Colonic mucosa (tissue), 4 donors: ENCODE data around the gene PDZD4. TPM values are rescaled to one million over a fixed set of nuclear protein-coding genes. Genes with fewer than 3 reads are reported as not detected.

ENCODE experiments used
- DNase-seq: peaks from one replicate; pipeline ENCODE4 v3.0.0-alpha.2; 2020
- H3K27ac ChIP-seq: fragments of 200-600 bp; one replicate; pipeline ENCODE4 v1.8.0; 2021
- H3K27me3 ChIP-seq: fragments of 200-600 bp; one replicate; pipeline ENCODE4 v1.8.0; 2021
- H3K36me3 ChIP-seq: fragments of 200-600 bp; one replicate; pipeline ENCODE4 v1.8.0; 2021
- H3K4me1 ChIP-seq: fragments of 200-600 bp; one replicate; pipeline ENCODE4 v1.8.0; 2021; ENCODE audit warnings: mild to moderate bottlenecking
- H3K4me3 ChIP-seq: fragments of 200-600 bp; one replicate; pipeline ENCODE4 v1.8.0; 2021
- H3K9ac ChIP-seq, 2 donors: one replicate each; pipeline ENCODE4 v1.7.0; 2013; ENCODE audit warnings: control low read depth in 2 of 2, low read depth in 2 of 2, low read length in 2 of 2
- H3K9me3 ChIP-seq: fragments of 200-600 bp; one replicate; pipeline ENCODE4 v1.8.0; 2021
- CTCF ChIP-seq: fragments of 200-600 bp; IDR thresholded peaks from one replicate; pipeline ENCODE4 v1.8.0; 2022; ENCODE audit warnings: antibody characterized with exemption, mild to moderate bottlenecking
- intact Hi-C: fragments of 100-400 bp; cut with DNase I; formaldehyde crosslinking; loops from one replicate; pipeline ENCODE4 v1.14.1; 2022
- total RNA-seq, 2 donors: library from RNA; stranded (reverse); fragmentation: NEBNext Ultra II Directional in 1 of 2; extraction: Animal tissue kit (Norgen Biotek cat#: 25700) in 1 of 2; gene quantifications; one replicate each; pipeline ENCODE4 v1.2.1, GENCODE V29; 2021
- donor health status: healthy.
- donor health status: DM: no; HTN: no; CAD: no.
- donor health status: DM: no; HTN: no; CAD: no.

PDZD4 gene
- total RNA-seq, 2 donors from 2014 or later, result 1.5 to 3.2 TPM

GRCh38 chrX:153862369-153863250, 32.3 kb upstream of the PDZD4 start:
- intact Hi-C loops, result no loop called here
- no peak overlapping the region for H3K9ac ChIP-seq
- no peak for TF ChIP-seq CTCF
- no peaks in the 10 kb centered on the region for H3K36me3 ChIP-seq
- H3K27ac ChIP-seq, result no peak overlapping the region
- no peak overlapping the region for H3K4me3 ChIP-seq
- H3K27me3 ChIP-seq, result peaks cover 5% of the 10 kb centered on the region
- no peaks in the 10 kb centered on the region for H3K9me3 ChIP-seq
- no peaks in the 10 kb centered on the region for H3K4me1 ChIP-seq
- no peak for DNase-seq

DNA sequence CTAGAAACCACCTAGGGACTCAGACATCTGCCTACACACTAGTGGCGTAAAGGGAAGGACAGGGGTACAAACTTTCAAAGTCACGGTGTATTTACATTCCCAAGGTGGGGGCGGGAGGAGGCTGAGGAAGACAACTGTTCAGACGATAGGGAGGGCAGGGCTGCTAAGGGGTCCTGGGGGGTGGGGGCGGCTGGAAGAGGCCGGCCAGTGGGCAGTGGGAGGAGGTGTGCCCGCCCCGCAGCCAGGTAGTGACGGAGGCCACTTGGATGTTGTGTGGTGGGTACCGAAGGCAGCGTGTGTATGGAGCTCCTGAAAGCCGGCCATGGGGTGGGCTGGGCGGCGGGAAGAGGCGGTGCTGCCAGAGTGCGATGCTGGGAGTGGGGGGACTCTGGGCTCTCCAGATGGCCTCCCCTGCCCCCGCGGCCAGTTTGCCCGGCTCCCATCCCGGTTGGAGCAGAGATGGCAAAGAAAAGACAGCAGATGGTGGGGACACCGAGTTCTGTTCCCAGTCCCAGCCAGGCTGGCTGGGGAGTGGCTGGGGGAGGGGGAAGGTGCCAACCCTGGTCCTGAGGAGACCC, 31.5 kb upstream of the PDZD4 start:
- no peak for TF ChIP-seq CTCF
- no peaks in the 10 kb centered on the region for H3K9me3 ChIP-seq
- no peak overlapping the region for H3K27ac ChIP-seq
- no peak overlapping the region for H3K9ac ChIP-seq
- no peaks in the 10 kb centered on the region for H3K4me1 ChIP-seq
- H3K27me3 ChIP-seq, result peaks cover 5% of the 10 kb centered on the region
- no peak for DNase-seq
- intact Hi-C loops, result no loop called here
- H3K36me3 ChIP-seq, result no peaks in the 10 kb centered on the region
- no peak overlapping the region for H3K4me3 ChIP-seq

GRCh38 chrX:153861151-153861550, 30.8 kb upstream of the PDZD4 start:
- no peaks in the 10 kb centered on the region for H3K9me3 ChIP-seq
- no peak for TF ChIP-seq CTCF
- H3K4me3 ChIP-seq, result no peak overlapping the region
- no peak overlapping the region for H3K27ac ChIP-seq
- intact Hi-C loops, result no loop called here
- no peak overlapping the region for H3K9ac ChIP-seq
- DNase-seq, result peak; percentile 37
- H3K4me1 ChIP-seq, result no peaks in the 10 kb centered on the region
- peaks cover 5% of the 10 kb centered on the region for H3K27me3 ChIP-seq
- no peaks in the 10 kb centered on the region for H3K36me3 ChIP-seq

DNA sequence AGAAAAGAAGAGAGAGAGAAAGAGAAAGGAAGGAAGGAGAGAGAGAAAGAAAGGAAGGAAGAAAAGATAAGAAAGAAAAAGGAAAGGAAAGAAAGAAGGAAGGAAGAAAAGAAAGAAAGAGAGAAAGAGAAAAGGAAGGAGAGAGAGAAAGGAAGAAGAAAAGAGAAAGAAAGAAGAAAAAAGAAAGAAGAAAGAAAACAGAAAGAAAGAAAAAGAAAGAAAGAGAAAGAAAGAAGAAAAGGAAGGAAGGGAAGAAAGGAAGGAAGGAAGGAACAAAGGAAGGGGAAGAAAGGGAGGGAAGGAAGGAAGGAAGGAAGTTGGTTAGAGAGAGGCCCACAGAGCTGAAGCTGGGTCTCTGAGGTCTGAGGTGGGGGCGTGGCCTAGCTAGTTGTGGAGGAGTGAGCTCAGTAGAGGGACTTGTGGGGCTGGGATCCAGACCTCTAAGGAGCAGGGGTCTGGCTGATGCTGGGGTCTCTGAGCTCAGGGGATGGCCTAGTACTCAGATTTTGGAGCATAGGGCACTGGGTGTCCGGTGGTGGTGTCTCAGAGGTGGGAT, 27.1 kb upstream of the PDZD4 start:
- Histone ChIP-seq H3K27me3 (peaks cover 2% of the 10 kb centered on the region), H3K9ac (no peak overlapping the region), H3K4me1 (no peaks in the 10 kb centered on the region), H3K9me3 (no peaks in the 10 kb centered on the region), H3K36me3 (no peaks in the 10 kb centered on the region), H3K27ac (no peak overlapping the region), H3K4me3 (no peak overlapping the region)
- intact Hi-C loops, result no loop called here
- DNase-seq, result no peak
- no peak for TF ChIP-seq CTCF

DNA sequence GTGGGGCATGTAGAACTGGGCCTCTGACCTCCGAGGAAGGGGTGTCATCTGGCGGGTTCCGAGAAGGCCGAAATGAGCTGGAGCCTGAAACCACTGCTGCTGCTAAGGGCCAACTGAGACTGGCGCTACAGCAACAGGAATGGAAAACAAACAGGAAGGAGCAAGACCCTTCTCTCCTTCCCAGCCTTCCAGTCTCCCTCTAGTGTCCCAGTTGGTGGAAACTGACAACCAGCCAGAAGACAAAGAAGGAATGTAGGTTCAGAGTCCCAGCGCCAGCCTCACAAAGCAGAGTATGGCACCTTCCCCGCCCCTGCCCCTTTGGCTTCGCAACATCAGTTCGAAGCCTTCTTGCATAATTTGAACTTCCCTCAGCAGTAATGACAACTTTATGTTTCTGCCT, 24.4 kb upstream of the PDZD4 start:
- H3K27me3 ChIP-seq, result no peaks in the 10 kb centered on the region

More for the DNA sequence above, 24.4 kb upstream of the PDZD4 start:
- intact Hi-C loops, result no loop called here
- Histone ChIP-seq H3K4me3 (no peak overlapping the region), H3K36me3 (no peaks in the 10 kb centered on the region), H3K9ac (no peak overlapping the region), H3K4me1 (no peaks in the 10 kb centered on the region), H3K9me3 (no peaks in the 10 kb centered on the region), H3K27ac (no peak overlapping the region)
- DNase-seq, result no peak
- TF ChIP-seq CTCF, result no peak
